GM12864 (cell line): ENCODE data around the gene PPP3CB.

Experiments used
- DNase-seq: peaks from one replicate; pipeline ENCODE4 v3.0.0-alpha.2; 2011; ENCODE audit warnings: low read depth
- H3K4me3 ChIP-seq: 2 replicates; pipeline ENCODE4 v1.5.1; 2011; ENCODE audit warnings: mild to moderate bottlenecking, low read depth, low read length, control low read depth
- TF ChIP-seq, protein P1 (sequence below): IDR thresholded peaks from 2 replicates; pipeline ENCODE4 v1.5.1; 2011; ENCODE audit warnings: low read depth, mild to moderate bottlenecking, moderate library complexity, low read length, control low read depth, inconsistent platforms; ENCODE audit errors: missing control alignments

Gene PPP3CB

DNA sequence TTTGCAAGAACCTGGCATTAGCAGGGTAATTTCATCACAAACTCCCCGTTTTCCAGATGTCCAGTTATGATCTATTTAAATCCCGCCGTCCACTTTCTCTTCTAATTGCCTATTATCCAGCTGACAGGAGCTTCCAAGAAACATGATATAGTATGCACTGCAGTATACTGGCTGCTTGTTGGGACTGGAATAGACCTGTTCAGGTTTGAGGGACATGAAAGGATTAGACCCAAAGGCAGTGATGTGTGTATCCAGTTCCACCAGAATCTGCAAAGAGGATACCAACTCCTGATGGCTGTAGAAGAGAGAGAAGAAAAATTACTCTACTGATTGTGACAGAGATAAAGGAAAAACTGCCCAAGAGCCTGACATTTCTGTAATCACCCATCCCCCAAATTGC is 71.3 kb downstream of the PPP3CB start:
- TF ChIP-seq, protein P1, sequence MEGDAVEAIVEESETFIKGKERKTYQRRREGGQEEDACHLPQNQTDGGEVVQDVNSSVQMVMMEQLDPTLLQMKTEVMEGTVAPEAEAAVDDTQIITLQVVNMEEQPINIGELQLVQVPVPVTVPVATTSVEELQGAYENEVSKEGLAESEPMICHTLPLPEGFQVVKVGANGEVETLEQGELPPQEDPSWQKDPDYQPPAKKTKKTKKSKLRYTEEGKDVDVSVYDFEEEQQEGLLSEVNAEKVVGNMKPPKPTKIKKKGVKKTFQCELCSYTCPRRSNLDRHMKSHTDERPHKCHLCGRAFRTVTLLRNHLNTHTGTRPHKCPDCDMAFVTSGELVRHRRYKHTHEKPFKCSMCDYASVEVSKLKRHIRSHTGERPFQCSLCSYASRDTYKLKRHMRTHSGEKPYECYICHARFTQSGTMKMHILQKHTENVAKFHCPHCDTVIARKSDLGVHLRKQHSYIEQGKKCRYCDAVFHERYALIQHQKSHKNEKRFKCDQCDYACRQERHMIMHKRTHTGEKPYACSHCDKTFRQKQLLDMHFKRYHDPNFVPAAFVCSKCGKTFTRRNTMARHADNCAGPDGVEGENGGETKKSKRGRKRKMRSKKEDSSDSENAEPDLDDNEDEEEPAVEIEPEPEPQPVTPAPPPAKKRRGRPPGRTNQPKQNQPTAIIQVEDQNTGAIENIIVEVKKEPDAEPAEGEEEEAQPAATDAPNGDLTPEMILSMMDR: no peak
- no peak overlapping the region for H3K4me3 ChIP-seq
- no peak for DNase-seq

DNA sequence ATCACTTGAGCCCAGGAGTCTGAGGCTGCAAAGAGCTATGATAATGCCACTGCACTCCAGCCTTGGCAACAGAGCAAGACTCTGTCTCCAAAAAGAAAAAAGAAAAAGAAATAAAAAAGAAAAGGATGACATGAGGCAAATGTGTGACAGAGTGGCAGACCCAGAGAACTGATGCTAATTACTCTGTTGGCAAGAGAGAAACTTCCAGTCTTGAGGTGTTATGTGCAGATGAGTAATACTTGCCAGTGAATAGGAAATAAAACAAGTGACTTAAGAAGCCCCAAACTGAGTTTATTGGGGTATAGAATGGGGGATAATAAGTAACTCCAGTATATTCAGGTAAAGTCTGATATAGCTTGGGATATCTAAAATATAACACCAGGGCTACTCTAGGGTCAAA is 72.5 kb downstream of the PPP3CB start:
- no peak for DNase-seq
- H3K4me3 ChIP-seq: no peak overlapping the region
- TF ChIP-seq, protein P1: no peak

DNA sequence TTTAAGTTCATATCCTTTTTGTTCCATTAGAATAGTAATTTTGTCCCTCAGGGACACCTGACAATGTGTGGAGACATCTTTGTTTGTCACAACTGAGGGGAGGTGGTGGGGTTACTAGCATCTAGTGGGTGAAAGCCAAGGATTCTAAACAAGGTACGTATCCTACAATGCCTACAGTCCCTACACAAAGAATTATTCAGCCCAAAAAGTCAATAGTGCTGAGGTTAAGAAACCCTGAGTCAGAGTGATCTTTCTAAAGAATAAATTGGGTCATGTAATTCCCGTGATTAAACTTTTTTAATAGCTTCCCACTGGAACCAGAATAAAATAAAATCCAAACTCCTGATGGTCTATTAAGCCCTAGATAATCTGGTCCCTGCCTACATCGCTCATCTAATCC is 79.3 kb downstream of the PPP3CB start:
- no peak overlapping the region for H3K4me3 ChIP-seq
- TF ChIP-seq, protein P1: no peak
- DNase-seq: no peak

DNA sequence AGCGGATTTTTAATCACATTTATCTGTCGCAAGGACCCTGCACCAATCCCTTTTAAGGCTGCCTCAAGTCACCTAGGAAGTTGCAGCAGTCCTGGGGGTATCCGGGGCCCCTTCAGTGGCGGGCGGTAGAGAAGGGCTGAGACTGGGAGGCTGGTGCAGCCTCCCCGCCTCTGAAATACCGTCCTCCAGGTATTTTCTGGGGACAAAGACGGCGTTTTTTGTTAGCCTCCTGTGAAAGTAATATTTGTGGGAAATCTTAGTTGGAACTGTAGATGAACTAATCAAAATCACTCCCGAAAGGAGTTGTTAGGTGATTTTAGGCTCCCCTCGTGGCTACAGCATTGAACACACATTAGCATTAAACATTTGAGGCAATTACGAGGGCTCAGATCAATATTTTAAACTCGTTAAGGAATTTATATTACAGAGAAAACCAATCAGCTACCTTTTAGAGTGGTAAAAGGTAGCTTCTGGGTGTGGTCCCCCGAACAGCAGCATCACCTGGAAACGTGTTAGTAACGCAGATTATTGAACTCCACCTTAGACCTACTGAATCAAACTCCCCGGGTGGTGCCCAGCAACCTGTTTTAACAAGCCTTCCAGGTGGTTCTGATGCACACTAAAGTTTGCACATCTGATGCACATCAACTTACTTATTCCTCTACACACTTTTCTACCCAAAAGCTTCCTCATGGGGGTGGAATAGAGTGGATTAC is 81.4 kb downstream of the PPP3CB start:
- H3K4me3 ChIP-seq: peak overlapping the region; percentile 97
- TF ChIP-seq, protein P1: no peak
- no peak for DNase-seq

DNA sequence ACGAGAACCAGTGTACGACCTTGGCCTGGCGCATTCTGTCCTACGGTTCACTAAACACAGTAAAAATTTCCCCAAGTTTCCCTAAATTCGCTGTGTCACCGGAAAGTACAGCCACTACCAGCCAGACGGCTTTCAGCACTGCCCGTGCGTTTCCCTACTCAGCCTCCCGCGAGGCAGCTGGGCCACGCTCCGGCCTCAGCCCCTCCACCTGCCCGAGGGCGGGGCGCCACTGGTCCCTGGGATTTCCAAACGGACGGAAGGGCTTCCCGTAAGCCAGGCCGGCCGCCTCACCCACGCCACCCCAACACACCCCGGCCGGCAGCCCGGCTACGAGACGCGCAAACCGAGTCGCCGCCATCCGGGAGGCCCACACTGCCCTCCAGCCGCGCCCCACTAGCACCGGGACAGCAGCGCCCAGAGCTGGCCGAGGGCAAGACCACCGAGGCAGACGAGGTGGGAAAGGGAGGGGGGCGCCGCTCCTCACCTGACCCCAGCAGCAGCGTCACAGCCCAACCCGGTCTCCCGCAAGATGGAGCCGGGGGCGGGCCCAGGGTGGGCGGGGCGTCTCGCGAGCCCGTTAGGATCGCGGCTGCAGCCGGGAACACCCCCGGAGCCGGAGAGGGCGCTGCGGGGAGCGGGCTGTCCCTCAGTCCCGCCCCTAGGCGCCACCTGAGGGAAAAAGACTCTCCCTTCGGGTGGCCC is 82.1 kb downstream of the PPP3CB start, which contains the start of gene ANXA7:
Gene ANXA7, minus strand, starts transcription at position 531 of the 702 bp plus-strand sequence. CDS start 13,202 bp downstream, outside the sequence.
- peak; percentile 46 for DNase-seq
- peak within 1 kb of the TSS; percentile 97 for H3K4me3 ChIP-seq
- TF ChIP-seq, protein P1: peak; percentile 23

DNA sequence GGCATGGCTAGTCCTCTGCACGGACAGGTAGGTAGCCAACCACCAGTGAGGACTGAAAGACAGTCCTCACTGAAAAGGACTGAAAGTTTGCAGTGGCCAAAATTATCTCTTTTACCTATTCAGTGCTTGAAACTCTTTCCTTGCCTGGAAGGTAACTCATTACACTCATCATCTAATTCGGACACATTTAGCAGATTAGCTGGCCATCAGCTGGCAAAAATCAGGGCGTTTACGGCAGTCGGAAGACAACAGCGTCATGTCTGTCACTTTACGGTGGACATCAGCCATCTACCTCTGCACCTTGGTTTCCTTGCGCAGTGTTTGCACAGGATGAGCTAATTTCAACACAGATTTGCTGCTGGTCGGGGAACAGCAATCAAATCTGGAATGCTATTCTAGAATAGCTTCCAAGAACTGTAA is 82.7 kb downstream of the PPP3CB start:
- TF ChIP-seq, protein P1: no peak
- DNase-seq: peak; percentile 49
- peak overlapping the region; percentile 97 for H3K4me3 ChIP-seq
